ENCODE results near the gene DNASE1L3.
A peak's percentile ranks its signal among the peaks of the same experiment; 100 is the strongest.
"Not testable (repeated sequence)": the region's sequence is repeated elsewhere in the genome, so short reads cannot be mapped to it uniquely, and the experiment has no call there.

Gene DNASE1L3

DNA sequence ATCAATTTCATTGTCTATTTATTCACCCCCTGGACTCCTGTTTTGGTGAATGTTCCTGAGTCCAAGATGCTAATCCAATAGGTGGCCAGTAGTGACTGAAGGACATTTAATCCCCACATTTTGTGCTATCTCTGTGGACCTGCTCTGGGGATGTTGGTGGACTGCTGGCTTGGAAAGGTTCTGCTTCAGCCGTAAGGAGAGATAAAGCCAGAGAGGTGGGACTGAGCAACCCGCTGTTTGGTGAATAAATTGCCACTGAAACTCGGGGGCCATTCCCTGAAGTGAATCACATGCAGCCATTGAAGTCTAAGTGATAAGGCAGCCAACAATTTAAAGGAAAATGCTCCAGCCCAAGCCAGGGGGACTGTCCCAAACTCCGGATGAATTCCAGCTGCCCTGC is 25.2 kb upstream of the DNASE1L3 start:
- no peak for DNase-seq

DNA sequence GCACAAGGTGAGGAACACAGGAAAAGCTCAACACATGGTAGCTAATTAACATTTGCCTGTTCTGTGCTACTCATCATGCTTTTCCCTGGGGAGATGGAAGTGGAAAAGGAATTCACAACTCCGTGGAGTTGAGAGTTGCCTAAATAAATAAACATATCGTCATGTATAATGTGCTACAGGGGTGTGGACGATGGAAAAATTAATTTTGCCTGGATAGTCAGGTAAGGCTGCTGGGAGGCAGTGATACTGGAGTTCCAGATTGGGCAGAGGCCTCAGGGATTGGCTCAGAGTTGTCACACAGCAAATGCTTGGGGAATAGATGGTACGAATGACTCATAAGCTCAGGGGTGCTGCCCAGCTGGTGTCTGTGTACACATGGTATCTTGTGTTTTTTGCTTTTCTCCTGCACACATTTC is 23.8 kb upstream of the DNASE1L3 start:
- DNase-seq, result no peak

DNA sequence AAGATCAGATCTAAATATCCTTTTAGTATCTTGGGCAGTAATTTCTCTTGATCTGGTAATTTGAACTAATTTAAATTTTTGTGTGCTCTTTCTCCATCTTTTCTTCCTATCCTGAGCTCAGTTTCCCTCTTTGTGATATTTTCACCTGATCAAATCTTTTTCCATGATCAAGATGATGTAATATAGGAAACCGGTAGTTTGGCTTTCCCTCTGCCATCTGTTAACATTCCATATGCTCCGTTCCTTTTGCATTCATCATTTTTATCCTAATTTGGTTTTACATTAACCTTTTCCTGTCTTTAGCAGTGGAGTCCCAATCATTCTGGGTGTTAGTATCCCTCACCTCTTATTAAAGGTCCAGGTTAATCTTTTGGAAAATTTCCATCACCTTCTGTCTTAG is 20.9 kb upstream of the DNASE1L3 start:
- no peak for DNase-seq

DNA sequence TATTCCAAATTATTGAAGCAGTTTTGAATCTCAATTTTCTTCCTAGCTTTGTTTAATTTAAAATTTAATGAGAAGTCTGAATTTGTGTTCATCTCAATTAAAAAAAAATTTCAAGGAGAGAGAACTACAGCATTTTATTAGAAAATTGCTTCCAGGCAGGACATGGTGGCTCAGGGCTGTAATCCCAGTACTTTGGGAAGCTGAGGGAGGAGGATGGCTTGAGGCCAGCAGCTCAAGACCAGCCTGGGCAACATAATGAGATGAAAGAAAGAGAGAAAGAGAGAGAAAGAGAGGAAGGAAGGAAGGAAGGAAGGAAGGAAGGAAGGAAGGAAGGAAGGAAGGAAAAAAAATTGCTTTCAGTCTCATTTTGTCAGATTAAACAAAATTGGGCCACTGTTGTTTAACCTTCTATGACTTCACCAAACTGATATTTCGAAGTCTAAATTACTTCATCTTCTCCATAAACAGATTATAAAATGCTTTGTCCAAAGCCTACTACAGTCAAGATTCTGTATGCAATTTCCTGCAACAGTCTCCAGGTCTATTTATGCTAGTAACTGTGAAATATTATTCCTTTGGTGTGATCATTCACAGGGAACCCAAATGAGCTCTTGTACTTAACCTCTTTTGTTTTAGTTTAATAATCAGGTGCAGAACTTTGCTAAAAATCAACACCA is 20.2 kb upstream of the DNASE1L3 start:
- no peak for DNase-seq

DNA sequence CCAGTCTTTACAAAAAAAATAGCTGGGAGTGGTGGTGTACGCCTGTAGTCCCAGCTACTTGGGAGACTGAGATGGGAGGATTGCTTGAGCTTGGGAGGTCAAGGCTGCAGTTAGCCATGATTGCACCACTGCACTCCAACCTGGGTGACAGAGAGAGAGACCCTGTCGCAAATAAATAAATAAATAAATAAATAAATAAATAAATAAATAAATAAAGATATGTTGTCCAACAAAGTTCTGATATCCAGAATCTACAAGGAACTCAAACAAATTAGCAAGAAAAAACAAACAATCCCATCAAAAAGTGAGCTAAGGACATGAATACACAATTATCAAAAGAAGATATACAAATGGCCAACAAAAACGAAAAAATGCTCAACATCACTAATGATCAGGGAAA is 17.2 kb upstream of the DNASE1L3 start:
- not testable (repeated sequence) for DNase-seq

DNA sequence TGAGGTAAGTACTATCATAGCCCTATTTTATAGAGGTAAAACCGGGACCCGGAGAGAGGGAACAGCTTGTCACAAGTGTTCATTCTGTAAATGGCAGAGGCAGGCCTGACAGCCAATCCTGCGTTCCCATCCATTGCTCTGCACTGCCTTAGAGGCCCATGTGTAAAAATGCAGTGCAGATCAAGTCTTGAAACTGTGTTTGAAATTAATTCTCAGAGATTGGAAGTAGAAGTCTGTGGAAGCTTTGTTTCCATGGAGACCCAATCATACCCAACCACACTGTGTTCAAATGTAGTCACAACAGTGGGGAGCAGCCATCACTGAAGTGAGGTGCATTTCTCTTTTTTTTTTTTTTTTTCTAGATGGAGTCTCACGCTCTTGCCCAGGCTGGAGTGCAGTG is 13.1 kb upstream of the DNASE1L3 start:
- no peak for DNase-seq

DNA sequence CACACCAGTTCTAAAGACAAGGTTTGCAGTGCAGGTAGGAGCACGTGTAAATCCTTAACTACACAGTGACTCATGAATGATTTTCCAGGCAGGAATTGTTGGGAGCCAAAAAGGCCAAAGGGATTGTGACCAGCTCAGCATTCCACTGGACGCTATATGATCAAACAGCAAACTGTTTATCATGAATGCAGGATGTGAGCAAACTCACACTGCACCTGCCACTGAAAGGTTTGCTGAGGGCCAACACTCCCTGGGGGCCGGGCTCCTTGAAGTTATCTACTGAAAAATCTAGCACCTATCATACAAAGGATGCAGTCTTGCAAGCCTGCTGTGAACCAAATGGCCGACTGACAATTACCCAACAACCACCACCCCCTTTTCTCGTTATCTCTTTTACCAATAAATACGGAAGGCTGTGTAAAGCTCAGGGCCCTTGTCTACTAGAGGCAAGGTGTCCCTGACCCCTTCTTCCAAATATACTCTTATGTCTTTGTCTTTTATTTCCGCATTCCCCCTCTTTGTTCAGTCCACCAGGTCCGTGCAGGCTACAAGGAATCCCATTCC is 11.5 kb upstream of the DNASE1L3 start:
- no peak for DNase-seq

DNA sequence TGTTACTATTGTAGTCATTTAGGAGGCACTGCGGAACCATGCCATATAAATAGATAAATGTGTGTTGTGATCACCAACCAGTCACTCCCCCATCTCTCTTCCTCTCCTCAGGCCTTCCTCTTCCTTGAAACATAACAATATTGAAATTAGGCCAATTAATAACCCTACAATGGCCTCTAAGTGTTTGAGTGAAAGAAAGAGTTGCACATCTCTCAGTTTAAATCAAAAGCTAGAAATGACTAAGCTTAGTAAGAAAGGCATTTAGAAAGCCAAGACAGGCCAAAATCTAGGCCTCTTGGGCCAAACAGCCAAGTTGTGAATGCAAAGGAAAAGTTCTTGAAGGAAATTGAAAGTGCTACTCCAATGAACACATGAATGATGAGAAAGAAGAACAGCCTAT is 8.1 kb upstream of the DNASE1L3 start:
- DNase-seq, result no peak

DNA sequence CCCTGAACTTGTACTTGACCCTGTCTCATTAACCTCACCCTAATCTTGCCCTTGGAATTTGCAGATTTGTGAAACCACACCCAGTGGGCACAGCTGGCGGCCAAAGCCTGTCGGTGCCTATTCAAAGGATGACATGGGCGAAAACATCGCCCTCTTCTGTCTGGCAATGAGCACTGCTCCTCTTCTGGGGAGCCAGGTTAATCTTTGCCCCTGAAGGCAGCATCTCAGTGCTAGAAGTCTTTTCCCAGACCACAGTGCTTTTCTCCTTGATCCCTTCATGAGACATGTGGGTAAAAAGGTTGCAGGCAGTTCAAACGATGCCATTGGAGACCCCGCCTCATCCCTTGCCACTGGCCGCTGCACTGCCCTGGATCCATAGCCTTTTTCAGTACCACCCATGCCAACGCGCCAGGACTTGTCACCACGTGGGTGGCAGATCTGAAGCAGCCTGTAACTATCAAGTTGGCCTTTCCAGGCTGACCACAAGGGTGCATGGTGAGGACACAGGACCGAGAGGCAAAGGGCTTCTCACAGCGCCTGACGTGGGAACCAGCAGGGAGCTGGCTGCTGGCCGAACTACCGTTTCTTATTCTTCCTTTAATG is 6.5 kb upstream of the DNASE1L3 start:
- peak; percentile 12 for DNase-seq

DNA sequence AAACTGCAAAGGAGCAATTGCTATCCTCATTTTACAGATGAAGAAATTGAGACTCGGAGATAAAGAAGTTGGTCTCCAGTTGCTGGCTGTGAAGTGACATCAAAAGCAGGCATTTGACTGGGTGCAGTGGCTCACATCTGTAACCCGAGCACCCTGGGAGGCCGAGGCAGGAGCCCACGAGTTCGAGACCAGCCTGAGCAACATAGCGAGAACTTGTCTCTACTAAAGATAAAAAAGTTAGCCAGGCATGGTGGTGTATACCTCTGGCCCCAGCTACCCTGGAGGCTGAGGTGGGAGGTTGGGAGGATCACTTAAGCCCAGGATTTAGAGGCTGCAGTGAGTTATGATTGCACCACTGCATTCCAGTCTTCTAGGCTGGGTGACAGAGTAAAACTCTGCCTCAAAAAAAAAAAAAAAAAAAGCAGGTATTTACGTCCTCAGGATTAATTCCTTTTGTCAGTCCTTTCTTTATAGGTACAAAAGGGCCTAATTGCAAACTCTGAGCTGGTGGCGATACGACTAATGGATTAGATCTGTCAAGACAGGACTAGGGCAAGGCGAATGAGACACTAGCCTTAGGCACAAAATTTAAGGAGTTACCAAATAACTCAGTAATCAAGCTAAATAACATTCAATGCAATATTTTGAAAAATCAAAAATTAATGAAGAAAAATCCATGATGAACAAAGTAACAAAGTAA is 5.9 kb upstream of the DNASE1L3 start:
- DNase-seq, result no peak

DNA sequence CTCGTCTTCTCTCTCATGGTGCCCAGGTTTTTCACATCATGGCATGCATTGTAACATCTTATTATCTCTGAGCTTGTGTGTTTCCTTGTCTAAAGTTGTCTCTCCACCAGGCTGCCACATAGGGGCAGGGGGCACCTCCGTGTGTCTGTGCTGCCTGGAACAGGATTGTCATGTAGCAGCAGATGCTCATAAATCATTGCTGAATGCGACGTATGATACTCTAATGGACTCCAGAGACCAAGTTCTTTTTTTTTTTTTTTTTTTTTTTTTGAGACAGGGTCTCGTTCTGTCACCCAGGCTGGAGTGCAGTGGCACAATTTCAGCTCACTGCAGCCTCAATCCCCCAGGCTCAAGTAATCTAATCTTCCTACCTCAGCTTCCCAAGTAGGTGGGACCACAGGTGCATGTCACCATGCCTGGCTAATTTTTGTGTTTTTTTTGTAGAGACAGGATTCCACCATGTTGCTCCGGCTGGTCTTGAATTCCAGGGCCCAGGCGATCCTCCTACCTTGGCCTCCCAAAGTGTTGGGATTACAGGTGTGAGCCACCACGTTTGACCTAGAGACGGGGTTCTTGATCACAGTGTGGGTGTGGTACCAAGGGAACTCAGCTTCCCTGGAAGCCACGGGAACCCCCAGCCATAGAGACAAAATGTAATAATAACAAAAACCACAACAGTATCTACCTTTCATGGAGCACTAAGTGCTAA is 4.7 kb upstream of the DNASE1L3 start:
- no peak for DNase-seq

DNA sequence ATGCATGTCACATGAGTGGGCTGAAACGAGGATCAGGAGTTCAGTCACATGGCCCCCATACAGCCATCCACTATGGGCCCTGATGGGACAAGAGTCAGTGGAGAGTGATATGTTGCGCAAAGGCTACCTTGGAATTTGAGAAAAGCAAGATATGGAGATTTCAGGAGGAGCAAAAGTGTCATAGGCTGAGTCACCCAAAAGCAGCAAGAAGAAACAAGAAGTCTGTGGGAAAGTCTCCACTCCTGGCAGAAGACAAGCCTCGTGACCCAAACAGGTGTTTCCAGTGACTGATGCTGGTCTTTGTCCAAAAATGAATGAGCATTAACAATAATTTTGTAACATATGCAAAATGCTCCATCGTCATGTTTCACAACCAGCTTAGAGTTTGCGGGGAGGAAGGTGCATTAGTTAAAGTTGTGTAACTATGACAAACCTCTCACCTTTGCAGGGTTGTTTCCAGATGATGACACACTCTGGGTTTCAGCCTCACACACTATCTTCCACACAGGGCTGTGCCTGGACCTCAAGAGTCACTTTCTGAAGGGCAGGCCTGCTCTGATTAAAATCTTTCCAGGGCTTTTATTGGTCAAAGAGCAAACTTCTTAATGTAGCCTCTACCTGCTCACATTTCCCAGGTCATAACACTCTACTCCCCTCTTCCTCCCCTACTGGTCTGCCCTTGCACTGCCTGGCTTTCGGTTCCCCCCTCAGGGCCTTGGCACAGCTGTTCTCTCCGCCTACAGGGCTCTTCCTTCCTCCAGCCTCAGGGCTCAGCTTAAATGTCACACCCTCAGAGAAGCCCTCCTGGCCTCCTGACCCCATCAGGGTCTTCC is 3.9 kb upstream of the DNASE1L3 start:
- DNase-seq, result no peak

DNA sequence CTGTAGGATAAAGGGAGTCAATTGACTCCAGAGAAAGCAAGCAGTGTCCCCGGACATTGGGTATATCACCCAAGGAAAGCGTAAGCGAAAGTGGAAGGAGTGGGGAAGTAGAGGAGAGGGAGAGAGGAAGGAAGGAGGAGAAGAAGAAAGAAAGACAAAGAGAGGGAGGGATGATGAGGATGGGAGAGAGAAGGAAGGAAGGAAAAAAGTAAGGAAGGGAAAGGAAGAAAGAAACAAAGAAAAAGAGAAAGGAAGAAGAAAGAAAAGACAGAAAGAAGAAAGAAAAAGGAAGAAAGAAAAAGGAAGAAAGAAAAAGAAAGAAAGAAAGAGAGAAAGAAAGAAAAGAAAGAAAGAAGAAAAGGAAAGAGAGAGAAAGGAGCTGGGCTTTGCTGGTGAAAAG is 839 bp downstream of the DNASE1L3 start:
- no peak for DNase-seq

DNA sequence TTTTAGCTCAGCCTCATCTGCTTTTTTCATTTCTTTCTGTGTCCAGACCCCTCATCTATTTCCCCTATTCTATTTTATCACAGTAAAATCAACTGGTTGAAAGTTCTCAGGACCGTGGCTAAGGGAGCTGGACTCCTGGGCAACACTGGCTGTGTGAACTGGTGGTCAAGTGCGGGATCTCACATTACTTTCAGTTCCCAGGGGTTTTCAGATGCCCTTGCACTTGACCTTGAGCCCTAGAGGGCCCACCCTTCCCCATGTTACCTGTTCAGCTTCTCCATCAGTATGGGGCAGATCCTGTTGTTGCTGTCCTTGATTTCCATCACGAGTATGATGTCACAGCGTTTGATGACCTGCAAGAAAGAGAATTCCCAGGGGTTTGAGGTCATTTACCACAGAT is 2.8 kb downstream of the DNASE1L3 start:
- no peak for DNase-seq

DNA sequence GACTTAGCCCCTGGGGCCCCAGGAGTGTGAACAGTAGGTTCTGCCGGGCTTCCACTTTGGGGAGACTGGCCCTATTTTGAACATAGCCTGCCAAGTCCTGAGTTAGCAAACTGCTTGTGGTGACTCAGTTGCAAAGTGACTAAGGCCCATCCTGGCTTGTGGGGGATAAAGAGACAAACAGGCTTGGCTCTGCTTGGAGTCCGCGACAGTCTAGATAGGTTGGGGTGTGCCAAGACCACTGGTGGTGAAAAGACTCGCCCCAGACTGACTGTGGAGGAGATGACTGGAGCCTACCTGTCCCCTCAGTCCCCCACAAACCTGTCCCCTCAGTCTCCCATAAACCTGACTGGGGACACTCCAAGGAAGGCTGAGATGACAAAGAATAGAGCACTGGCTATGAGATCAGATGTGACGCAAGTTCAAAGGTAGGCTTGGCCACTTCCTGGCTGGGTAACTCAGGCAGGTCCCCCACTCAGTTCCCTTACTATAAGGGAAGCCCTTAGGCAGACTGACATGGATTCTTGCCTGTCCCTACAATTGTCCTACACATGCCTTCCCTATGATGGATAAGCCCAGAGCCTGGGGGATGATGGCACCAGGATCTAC is 4.3 kb downstream of the DNASE1L3 start:
- DNase-seq, result no peak

DNA sequence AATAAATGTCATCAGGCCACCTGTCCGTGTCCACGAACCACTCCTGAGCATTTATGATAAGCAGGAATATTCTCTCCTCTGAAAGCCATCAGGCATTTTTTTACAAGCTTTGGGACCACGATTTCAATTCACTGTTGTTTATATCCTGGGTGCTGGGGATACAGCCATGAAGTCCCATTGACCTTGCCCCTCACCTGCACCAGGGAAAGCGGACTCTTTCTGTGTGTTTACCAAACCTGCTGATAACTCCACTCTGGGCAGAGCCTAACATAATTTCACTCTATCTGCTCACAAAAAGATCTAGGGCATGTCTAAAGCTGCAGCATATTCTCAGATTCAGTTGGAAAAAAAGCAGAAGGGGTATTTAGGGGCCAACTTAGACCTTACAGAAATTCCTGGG is 4.8 kb downstream of the DNASE1L3 start:
- DNase-seq, result no peak

DNA sequence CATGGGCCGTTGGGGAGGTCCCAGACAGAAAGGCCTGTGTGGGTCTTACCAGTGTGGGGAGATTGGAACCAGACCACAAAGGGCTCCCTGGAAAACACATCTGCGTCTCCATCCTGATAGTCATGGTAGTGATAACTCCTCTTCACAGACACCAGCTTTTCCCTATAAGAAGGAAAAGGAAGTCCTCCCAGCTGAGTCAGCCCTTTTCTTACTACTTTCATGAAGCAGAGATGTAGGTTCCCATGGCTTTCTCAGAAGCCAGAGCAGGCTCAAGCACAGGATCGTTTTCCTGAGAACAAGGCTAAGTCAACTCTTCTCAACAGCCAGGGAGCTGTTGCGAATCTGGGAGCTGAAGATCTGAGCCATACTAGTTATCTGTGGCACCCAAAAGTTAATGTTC is 6.1 kb downstream of the DNASE1L3 start:
- no peak for DNase-seq

DNA sequence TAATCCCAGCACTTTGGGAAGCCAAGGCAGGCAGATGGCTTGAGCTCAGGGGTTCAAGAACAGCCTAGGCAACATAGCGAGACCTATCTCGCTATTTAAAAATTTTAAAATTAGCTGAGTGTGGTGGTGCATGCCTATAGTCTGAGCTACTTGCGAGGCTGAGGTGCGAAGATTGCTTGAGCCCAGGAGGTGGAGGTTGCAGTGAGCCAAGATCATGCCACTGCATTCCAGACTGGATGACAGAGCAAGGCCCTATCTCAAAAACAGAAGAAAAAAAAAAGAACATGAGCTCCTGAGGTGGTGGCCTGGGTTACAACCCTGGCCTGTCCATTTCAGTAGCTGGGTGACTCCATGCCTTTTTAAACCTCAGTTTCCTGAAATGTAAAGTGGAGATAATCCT is 7.2 kb downstream of the DNASE1L3 start:
- no peak for DNase-seq

DNA sequence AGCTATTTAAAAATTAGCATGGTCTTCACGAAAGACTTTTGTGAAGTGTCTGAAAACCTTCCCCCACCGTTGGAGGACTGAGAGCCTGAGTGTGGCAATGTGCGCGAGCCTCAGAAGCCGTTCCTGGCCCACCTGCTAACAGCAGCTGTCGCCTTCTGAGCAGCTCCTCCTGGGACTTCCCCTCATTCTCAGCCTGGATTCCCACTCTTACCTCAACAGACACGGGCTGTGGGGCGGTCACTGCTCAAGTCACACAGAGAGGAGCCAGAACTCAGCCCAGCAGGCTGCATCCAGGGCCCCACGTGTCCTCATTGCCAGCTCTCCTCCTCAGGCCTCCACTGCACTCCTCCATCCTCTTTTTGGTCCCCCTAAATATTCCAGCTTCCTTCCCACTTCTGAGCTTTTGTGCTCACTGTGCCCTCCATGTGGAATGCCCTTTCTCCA is 7.8 kb downstream of the DNASE1L3 start:
- DNase-seq, result no peak

DNA sequence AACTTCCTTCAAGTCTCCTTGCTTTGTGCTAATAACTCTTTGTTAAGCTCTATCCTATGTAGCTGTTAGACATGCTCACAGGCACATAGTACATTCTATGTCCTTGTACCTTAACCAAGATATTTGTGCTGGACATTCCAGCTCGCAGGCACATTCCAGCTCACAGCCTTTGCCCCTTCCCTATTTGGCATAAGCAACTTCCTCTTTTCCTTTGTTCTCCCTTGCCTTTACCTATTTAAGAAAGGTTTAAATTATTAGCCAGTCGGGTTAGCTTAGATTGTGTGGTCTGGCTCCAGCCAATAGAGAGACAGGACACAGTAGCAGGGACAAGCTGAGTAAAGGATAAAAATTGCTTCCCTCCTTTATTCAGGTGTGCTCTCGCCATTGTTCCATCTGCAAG is 9.3 kb downstream of the DNASE1L3 start:
- DNase-seq, result not testable (repeated sequence)

DNA sequence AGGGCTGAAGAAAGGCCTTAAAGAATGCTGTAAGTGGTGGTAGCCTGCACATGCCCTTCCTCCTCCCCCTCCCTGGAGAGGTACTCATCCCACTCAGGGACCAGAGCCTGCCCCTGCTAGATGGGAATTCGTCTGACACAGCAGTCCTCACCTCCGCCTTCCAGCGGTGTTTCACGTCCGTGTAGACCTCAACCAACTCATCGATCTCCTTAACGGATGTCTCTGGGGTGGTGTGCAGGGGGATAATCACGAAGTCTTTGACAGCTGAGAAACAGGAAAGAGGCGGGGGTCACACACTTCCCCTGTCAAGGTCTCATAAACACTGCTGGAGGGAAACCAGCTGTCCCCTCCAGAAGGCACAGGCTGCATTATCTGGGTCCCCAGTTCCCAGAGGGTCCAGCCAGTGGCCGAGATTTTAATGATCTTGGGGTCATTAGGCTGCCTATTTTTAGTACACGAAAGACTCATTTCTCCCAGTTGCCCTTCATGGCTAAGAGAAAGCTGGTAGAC is 9.9 kb downstream of the DNASE1L3 start:
- DNase-seq, result no peak
